A549 (cell line): Measurements from ENCODE around the gene CFAP70. TPM values are rescaled to one million over a fixed set of nuclear protein-coding genes. Genes with fewer than 3 reads are reported as not detected.

Experiments
- ATAC-seq, 2 experiments: fragments of 200-7000 bp in 1 of 2; fragments of >200 bp in 1 of 2; cut with Nextera tagmentation in 1 of 2; cut with Tn5 transposase in 1 of 2; 3 replicates each; pipeline versions ENCODE4 v1.8.0 to v1.9.1; 2018 to 2020; ENCODE audit warnings: mild to moderate bottlenecking in 1 of 2, moderate library complexity in 1 of 2
- CTCF ChIA-PET: fragments of 300-600 bp; sonication (Branson Sonifier 250); formaldehyde crosslinking; extraction: SDS; loops from one replicate; lab custom pipeline; 2021; ENCODE audit warnings: antibody characterized with exemption, inconsistent platforms; lab: Yijun Ruan, JAX
- POLR2A ChIA-PET: fragments of 350-600 bp; formaldehyde crosslinking; extraction: SDS; loops from one replicate; lab custom pipeline; 2021; ENCODE audit warnings: antibody characterized with exemption, inconsistent platforms; lab: Yijun Ruan, JAX
- DNase-seq, 2 experiments: peaks; one replicate each; pipeline versions ENCODE4 v3.0.0 to v3.0.0-alpha.2; 2011 to 2016; ENCODE audit warnings: low read depth in 1 of 2, low spot score in 1 of 2
- FAIRE-seq: peaks from 2 replicates; lab custom pipeline; 2011; peaks lifted over from hg19 to GRCh38; lab: Jason Lieb, UNC
- H3K27ac ChIP-seq, 2 experiments: fragments of >200 bp; sonication (Bioruptor Twin); formaldehyde crosslinking; 3 replicates each; pipeline ENCODE4 v1.5.1; 2016 to 2017
- H3K4me1 ChIP-seq: fragments of >200 bp; sonication (Bioruptor Twin); formaldehyde crosslinking; 3 replicates; pipeline ENCODE4 v1.6.1; 2016
- H3K4me2 ChIP-seq: fragments of >200 bp; sonication (Bioruptor Twin); formaldehyde crosslinking; 3 replicates; pipeline ENCODE4 v1.6.1; 2016
- H3K4me3 ChIP-seq: fragments of >200 bp; sonication (Bioruptor Twin); formaldehyde crosslinking; 3 replicates; pipeline ENCODE4 v1.5.1; 2016
- H3K9me3 ChIP-seq: fragments of >200 bp; sonication (Bioruptor Twin); formaldehyde crosslinking; 3 replicates; pipeline ENCODE4 v1.6.1; 2016
- CEBPB ChIP-seq, 2 experiments: fragments of >200 bp in 1 of 2; sonication (Bioruptor Twin) in 1 of 2; formaldehyde crosslinking in 1 of 2; IDR thresholded peaks; 2 replicates each; pipeline ENCODE4 v1.6.1; 2012 to 2016
- CHD4 ChIP-seq: fragments of 200-600 bp; sonication (generic); IDR thresholded peaks from 2 replicates; pipeline ENCODE4 v1.6.1; 2016; ENCODE audit warnings: antibody characterized with exemption, mild to moderate bottlenecking, borderline replicate concordance
- EP300 ChIP-seq, 2 experiments: fragments of >200 bp; sonication (Bioruptor Twin); formaldehyde crosslinking; IDR thresholded peaks; 2 replicates in 1 of 2; 3 replicates in 1 of 2; pipeline ENCODE4 v1.6.1; 2016 to 2017
- FOSB ChIP-seq: fragments of 250-450 bp; sonication (Bioruptor Pico); IDR thresholded peaks from 2 replicates; pipeline ENCODE4 v1.5.0; 2020; ENCODE audit warnings: mild to moderate bottlenecking, moderate library complexity
- MAFK ChIP-seq: fragments of 450-650 bp; IDR thresholded peaks from 2 replicates; pipeline ENCODE4 v1.6.1; 2014; ENCODE audit not compliant: partially characterized antibody
- RAD21 ChIP-seq, 2 experiments: fragments of >200 bp in 1 of 2; sonication (Bioruptor Twin) in 1 of 2; formaldehyde crosslinking in 1 of 2; IDR thresholded peaks in 1 of 2; conservative IDR thresholded peaks in 1 of 2; 2 replicates in 1 of 2; 3 replicates in 1 of 2; pipeline ENCODE4 v1.6.1; 2012 to 2018; ENCODE audit warnings: inconsistent platforms in 1 of 2
- SMC3 ChIP-seq: fragments of >200 bp; sonication (Bioruptor Twin); formaldehyde crosslinking; IDR thresholded peaks from 3 replicates; pipeline ENCODE4 v1.6.1; 2018; ENCODE audit warnings: inconsistent platforms
- TFCP2L1 ChIP-seq: fragments of 250-450 bp; sonication (Bioruptor Pico); IDR thresholded peaks from 2 replicates; pipeline ENCODE4 v1.5.0; 2021; ENCODE audit warnings: mild to moderate bottlenecking
- WGBS: methylation state at CpG from one replicate; pipeline ENCODE4 v1.1.6; 2017; ENCODE audit errors: missing lambda C conversion rate; 5-methylcytosine and 5-hydroxymethylcytosine counted together
- polyA plus RNA-seq, 4 experiments: library from polyadenylated mRNA; depleted of rRNA in 3 of 4; stranded (reverse); fragments of >200 nt; fragmentation: RNase III in 1 of 4; extraction: RNeasy Plus Mini Kit Qiagen cat#74134 plus additional on column Dnase treatment in 1 of 4; gene quantifications; 2 replicates in 3 of 4; 3 replicates in 1 of 4; pipeline ENCODE4 v1.2.3, GENCODE V29; 2011 to 2017
- TF ChIP-seq, protein P1 (sequence below): fragments of >200 bp; sonication (Bioruptor Twin); formaldehyde crosslinking; IDR thresholded peaks from 3 replicates; pipeline ENCODE4 v1.5.1; 2016
- TF ChIP-seq, protein P2 (sequence below): fragments of 250-450 bp; sonication (Bioruptor Pico); IDR thresholded peaks from 2 replicates; pipeline ENCODE4 v1.5.0; 2020; ENCODE audit warnings: low read depth, mild to moderate bottlenecking, moderate library complexity

The CFAP70 gene
- polyA plus RNA-seq, 2 of the 4 experiments (the other 2 are of a cell fraction) = 0.34 to 0.98 TPM

DNA sequence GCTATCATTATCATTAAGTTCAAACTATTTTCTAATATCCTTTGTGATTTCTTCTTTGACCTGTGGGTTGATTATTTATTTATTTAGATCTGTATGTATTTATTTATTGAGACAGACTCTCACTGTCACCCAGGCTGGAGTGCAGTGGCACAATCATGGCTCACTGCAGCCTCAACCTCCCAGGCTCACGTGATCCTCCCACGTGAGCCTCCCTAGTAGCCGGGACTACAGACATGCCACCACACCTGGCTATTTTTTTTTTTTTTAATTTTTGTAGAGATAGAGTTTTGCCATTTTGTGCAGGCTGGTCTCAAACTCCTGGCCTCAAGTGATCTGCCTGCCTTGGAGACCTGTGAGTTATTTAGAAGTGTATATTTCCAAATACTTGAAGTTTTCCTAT is 77.6 kb downstream of the CFAP70 start:
- FAIRE-seq (no peak), DNase-seq (no peak), ATAC-seq (no peak)
- TF ChIP-seq FOSB (CRISPR knock-in tag) (no peak), EP300 (IDR thresholded peaks at IDR 0.05) (no peak), CHD4 (no peak)
- 66% methylated on average over 3 of the region's 3 CpGs for WGBS
- no peaks in the 10 kb centered on the region for H3K4me1 ChIP-seq
- H3K27ac ChIP-seq = no peak overlapping the region
- no peaks in the 10 kb centered on the region for H3K9me3 ChIP-seq
- H3K4me2 ChIP-seq = no peak overlapping the region
- no peak overlapping the region for H3K4me3 ChIP-seq
- ChIA-PET CTCF (no interaction called here), POLR2A (interaction anchor here (0.7 kb wide), 1 partner anchor 342 kb away, joined by 3 read pairs; no protein-coding TSS in a partner anchor)

DNA sequence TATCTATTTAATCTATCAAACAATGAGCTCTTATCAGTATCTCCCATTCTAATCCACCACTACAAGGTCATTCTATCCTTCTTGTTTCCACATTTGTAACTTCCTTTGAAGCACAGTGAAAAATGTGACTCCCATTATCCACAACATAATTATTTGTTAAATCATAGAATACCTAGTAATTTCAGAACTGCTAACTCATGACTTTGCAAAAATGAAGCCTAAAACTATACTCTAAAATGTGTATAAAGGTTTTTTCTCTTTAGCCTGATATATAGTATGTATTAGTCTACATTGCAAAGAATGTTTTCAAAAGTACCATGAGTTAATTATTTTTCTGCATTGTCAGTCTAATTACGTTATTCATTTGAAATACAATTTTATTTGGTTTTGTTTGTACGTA is 94.2 kb downstream of the CFAP70 start:
- peaks cover 31% of the 10 kb centered on the region for H3K4me1 ChIP-seq
- TF ChIP-seq MAFK (peak; percentile 70), CEBPB (IDR thresholded peaks at IDR 0.05) (no peak)
- TF ChIP-seq, protein P1, sequence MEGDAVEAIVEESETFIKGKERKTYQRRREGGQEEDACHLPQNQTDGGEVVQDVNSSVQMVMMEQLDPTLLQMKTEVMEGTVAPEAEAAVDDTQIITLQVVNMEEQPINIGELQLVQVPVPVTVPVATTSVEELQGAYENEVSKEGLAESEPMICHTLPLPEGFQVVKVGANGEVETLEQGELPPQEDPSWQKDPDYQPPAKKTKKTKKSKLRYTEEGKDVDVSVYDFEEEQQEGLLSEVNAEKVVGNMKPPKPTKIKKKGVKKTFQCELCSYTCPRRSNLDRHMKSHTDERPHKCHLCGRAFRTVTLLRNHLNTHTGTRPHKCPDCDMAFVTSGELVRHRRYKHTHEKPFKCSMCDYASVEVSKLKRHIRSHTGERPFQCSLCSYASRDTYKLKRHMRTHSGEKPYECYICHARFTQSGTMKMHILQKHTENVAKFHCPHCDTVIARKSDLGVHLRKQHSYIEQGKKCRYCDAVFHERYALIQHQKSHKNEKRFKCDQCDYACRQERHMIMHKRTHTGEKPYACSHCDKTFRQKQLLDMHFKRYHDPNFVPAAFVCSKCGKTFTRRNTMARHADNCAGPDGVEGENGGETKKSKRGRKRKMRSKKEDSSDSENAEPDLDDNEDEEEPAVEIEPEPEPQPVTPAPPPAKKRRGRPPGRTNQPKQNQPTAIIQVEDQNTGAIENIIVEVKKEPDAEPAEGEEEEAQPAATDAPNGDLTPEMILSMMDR = no peak
- TF ChIP-seq, all 56 proteins: peak for 1
- POLR2A ChIA-PET = interaction anchor here (1.0 to 1.8 kb wide), 4 partner anchors 17 to 231 kb away, joined by 4 to 10 read pairs (median 8); partner anchors contain the start of genes CFAP70, DNAJC9 and PPP3CB
- ATAC-seq (no peak), FAIRE-seq (no peak), DNase-seq (no peak)
- CTCF ChIA-PET = interaction anchor here (0.6 to 2.7 kb wide), 16 partner anchors 10 to 379 kb away, joined by 3 to 12 read pairs (median 5); partner anchors contain the start of genes CFAP70, DNAJC9 and MRPS16
- 71% methylated on average over 2 of the region's 2 CpGs for WGBS
- Histone ChIP-seq H3K27ac (peak overlapping the region; percentile 81 to 85; a peak in 2 of 6 replicates), H3K4me3 (no peak overlapping the region), H3K4me2 (peak overlapping the region; percentile 71; the same call in 2 of the 3 replicates), H3K9me3 (peaks cover 4% of the 10 kb centered on the region; the same call in 1 of the 3 replicates)

DNA sequence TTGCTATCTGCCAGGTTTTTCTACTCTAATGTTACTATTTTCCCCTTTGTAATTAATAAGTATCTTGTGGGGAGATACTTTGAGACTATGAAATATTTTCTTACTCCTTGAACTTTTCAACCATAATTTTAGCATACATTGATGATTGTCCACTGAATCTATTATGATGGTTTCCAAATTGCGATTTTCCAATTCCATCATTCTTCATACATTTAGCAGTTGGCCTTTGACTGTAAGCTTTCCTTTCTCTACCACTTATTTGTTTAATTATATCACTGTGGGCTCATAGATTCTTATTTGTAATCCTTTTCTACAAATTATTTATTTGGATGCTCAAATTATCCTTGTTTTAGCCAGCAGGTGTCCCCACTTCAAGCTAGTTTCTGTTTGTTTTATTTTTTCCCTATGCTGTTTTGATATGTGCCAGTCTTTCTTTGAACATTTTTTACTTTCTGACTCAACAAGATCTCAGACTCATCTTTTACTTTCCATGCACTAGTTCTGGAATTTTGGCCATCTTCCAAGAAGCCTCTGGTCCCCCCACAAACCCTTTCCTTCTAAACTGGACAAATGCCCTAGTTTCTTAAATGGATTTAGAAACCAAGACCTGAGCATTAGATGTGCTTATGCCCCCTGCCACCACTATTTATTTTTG is 94.8 kb downstream of the CFAP70 start:
- H3K9me3 ChIP-seq = peaks cover 4% of the 10 kb centered on the region; the same call in 1 of the 3 replicates
- peak overlapping the region; percentile 71; the same call in 2 of the 3 replicates for H3K4me2 ChIP-seq
- 7% methylated on average over 1 of the region's 1 CpG for WGBS
- H3K27ac ChIP-seq = peak overlapping the region; percentile 81 to 85; a peak in 4 of 6 replicates
- TF ChIP-seq SMC3 (peak; percentile 79), RAD21 (conservative IDR thresholded peaks at IDR 0.05 in 1 of 2, IDR thresholded peaks at IDR 0.05 in 1 of 2) (peak; percentile 55 to 65), TFCP2L1 (CRISPR knock-in tag) (no peak)
- TF ChIP-seq, protein P1 = peak; percentile 80
- TF ChIP-seq, protein P2, sequence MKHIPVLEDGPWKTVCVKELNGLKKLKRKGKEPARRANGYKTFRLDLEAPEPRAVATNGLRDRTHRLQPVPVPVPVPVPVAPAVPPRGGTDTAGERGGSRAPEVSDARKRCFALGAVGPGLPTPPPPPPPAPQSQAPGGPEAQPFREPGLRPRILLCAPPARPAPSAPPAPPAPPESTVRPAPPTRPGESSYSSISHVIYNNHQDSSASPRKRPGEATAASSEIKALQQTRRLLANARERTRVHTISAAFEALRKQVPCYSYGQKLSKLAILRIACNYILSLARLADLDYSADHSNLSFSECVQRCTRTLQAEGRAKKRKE (CRISPR knock-in tag) = no peak
- ATAC-seq (peak; percentile 45 to 54; a peak in 4 of 6 replicates), DNase-seq (peak; percentile 17 to 41), FAIRE-seq (peak; percentile 92)
- ChIA-PET CTCF (interaction anchor here (0.6 to 2.7 kb wide), 20 partner anchors 8 to 379 kb away, joined by 3 to 12 read pairs (median 4); partner anchors contain the start of genes CFAP70, DNAJC9 and MRPS16), POLR2A (interaction anchor here (0.8 to 1.8 kb wide), 5 partner anchors 12 to 232 kb away, joined by 3 to 10 read pairs (median 7); partner anchors contain the start of genes CFAP70, DNAJC9 and PPP3CB)
- H3K4me3 ChIP-seq = no peak overlapping the region
- H3K4me1 ChIP-seq = peaks cover 31% of the 10 kb centered on the region
